Measurements from ENCODE around the gene OR4D9.
A peak's percentile ranks its signal among the peaks of the same experiment; 100 is the strongest.

The OR4D9 gene

GRCh38 chr11:59550842-59551658 lies 39.7 kb downstream of the OR4D9 start:
- DNase-seq (ENCODE audit: low read depth, low spot score) = peak; percentile 61

DNA sequence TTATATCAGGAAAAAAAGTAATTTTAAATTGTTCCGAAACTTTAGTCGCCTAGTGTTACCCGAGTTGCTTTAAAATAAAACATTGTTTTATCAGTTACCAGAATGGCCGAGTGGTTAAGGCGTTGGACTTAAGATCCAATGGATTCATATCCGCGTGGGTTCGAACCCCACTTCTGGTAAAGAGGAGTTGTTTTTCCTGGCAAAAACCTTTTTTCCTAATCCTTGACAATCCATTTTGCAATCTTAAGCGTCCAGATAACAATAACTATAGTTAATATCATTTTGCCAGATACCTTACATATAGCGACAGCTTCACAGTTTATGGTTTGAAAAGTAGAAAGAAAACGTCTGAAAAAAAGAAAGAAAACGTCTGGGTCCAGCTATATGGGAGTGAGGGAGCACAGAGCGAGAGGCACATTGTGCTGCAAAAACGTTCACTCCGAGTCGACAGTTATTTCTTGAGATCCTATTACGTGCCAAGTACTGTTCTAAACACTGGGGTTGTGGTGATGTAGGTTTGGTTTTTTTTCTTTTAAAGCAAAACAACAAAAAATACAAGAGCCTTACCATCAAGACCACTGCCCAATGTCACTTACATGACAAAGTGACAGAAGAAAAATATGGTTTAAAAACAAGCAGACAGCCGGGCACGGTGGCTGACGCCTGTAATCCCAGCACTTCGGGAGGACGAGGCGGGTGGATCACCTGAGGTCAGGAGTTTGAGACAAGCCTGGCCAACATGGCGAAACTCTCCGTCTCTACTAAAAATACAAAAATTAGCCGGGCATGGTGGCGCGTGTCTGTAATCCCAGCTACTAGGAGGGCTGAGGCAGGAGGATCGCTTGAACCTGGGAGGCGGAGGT lies 40.6 kb downstream of the OR4D9 start:
- no peak for DNase-seq (ENCODE audit: low read depth, low spot score)

- DNase-seq (ENCODE audit: low read depth, low spot score) = no peak
These were observed 41.5 kb downstream of the OR4D9 start for GRCh38 chr11:59552844-59553243.

DNA sequence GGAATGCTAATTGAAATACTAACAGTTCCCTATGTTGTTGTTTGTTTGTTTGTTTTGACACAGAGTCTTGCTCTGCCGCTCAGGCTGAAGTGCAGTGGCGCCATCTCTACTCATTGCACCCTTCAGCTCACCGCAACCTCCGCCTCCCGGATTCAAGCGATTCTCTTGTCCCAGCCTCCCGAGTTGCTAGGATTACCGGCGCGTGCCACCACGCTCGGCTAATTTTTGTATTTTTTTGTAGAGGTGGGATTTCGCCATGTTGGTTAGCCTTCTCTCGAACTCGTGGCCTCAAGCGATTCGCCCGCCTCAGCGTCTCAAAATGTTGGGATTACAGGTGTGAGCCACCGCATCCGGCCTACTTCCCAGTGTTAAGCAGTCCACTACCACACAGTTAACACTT lies 42.0 kb downstream of the OR4D9 start:
- DNase-seq (ENCODE audit: low read depth, low spot score) = no peak

GRCh38 chr11:59555601-59556114 lies 44.3 kb downstream of the OR4D9 start:
- DNase-seq (ENCODE audit: low read depth, low spot score) = no peak

DNA sequence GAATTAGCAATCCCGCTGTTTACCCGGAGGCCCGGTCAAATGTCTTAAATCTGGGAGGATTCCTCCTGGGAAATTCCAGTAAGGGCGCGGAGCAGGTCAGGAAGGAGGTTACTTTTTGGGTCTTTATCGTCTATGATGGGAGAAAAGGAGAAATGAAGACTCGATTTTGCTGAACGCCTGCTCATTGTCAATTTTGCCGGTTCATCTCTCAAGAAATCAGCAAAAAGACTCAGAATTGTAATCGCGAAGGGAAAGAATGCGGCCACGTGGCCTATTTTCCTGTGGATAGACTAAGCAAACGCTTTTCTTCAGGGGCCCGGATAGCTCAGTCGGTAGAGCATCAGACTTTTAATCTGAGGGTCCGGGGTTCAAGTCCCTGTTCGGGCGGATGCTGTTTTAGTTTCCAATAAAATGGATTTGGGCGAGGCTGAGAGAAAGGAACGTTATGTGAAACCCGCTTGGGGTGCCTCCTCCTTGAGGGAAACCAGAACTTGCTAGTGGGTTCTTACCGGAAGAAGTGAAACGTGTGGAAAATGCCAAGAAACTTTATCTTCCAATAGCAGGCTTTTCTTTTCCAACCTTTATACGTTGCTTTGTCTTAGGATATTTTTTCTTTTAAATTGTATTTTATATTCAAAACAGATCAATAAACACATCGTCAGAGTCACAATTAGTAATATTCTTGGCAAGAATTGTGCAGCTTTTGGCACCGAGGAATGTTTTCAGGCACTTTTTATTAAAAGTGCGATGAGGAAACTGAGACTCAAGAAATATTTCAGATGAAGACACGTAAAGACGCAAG lies 45.0 kb downstream of the OR4D9 start:
- peak; percentile 51 for DNase-seq (ENCODE audit: low read depth, low spot score)

DNA sequence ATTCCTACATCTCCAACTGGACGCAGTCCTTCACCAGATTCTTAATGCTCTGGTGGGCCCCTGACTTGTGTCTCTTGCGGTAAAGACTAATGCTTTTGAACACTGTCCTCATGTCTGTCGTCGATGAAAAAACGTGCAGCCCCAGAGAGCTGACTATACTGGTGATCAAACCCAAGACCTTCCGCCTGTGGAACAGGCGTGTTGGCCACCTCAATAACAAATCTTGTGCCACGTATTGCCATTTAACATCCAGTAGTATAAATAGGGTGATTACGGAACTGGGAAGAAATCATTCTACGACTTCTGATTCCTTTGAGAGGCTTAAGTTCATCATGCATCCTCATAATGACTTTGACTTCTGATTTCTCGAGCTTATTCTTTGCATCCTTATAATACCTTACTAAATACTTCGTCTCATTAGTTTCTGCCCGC lies 45.6 kb downstream of the OR4D9 start:
- no peak for DNase-seq (ENCODE audit: low read depth, low spot score)

- no peak for DNase-seq (ENCODE audit: low read depth, low spot score)
These were observed 46.9 kb downstream of the OR4D9 start for GRCh38 chr11:59558270-59558643.

DNA sequence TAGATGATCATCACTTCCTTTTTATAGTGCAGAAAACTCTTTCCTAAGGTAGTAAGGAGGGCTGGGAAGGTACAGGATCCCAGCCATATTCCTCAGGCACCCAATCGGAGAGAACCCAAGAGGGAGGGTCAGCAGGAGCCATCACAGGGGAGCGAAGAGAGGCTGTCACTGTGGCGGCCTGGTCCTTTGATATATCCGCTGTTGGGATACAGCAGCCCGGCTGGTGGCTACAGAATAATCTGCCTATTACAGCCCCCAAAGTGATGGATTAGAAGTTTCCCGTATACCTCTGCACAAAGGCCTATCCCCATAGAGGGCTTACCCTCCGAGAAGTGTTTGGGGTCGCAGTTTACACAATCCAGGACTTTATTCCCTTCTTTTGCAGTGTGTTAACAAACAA lies 48.5 kb downstream of the OR4D9 start:
- no peak for DNase-seq (ENCODE audit: low read depth, low spot score)

- peak; percentile 57 for DNase-seq (ENCODE audit: low read depth, low spot score)
These were observed 49.0 kb downstream of the OR4D9 start for GRCh38 chr11:59560290-59560701.

- peak; percentile 64 for DNase-seq (ENCODE audit: low read depth, low spot score)
These were observed 49.5 kb downstream of the OR4D9 start for GRCh38 chr11:59560702-59561473.

DNA sequence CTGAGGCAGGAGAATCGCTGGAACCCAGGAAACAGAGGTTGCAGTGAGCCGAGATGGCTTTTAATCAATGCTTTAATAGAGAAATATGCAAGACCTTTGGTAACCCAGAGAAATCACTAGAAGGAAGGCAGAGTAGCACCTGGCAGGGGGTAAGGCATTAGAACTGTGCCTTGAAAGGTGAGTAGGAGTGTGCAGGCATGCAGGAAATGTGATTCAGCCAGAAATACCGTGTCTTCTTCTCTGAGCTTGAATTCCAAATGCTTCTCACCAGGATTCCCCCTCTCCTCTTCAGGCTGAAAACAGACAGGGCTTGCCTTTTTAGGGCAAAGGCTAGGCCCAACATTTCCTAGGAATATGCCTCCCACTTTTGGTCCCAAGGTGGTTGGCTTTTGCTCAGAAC lies 51.0 kb downstream of the OR4D9 start:
- DNase-seq (ENCODE audit: low read depth, low spot score) = no peak
